Left renal cortex interstitium (tissue), 4 donors: ENCODE measurements around the gene TFG. TPM values are rescaled to one million over a fixed set of nuclear protein-coding genes. Genes with fewer than 3 reads are reported as not detected.
"Not testable (repeated sequence)": the region's sequence is repeated elsewhere in the genome, so short reads cannot be mapped to it uniquely, and the experiment has no call there.

Experiments used
- DNase-seq, 4 donors: peaks; one replicate each; pipeline ENCODE4 v3.0.0-alpha.2; 2013; ENCODE audit warnings: low read depth in 4 of 4, low spot score in 2 of 4, missing footprints in 1 of 4
- polyA plus RNA-seq, 4 donors: library from polyadenylated mRNA; unstranded; fragments of 120-200 nt; gene quantifications; one replicate each; pipeline ENCODE4 v1.2.1, GENCODE V29; 2013; ENCODE audit not compliant: insufficient read length in 4 of 4

The TFG gene
- 100 to 1,000 TPM; 135 to 141 (median 139) TPM for polyA plus RNA-seq

GRCh38 chr3:100708989-100709841 lies at the start of gene TFG:
Gene TFG, plus strand, starts transcription at chr3:100709494. Its CDS starts 4,192 bp downstream, at chr3:100713686.
- DNase-seq: peak; percentile 97 to 99 (median 98)

DNA sequence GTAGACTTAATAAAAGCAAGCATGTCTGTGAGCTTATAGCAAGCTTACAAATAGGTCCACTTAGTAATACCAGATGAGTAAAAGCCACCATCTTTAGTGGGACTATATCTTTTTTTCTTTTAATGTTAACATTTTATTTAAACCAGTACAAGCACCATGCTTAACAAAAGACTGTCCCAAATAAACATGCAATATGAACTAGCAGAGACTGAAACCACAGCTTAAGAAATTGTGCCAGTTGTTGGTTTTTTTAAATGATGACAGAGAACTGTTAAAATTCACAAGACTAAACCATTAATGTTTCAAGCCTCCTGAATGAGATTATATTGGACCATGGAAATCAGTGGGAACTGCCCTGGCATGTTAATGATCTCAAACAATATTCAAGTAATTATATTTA lies 48.0 kb upstream of the TFG start:
- DNase-seq: not testable (repeated sequence)

DNA sequence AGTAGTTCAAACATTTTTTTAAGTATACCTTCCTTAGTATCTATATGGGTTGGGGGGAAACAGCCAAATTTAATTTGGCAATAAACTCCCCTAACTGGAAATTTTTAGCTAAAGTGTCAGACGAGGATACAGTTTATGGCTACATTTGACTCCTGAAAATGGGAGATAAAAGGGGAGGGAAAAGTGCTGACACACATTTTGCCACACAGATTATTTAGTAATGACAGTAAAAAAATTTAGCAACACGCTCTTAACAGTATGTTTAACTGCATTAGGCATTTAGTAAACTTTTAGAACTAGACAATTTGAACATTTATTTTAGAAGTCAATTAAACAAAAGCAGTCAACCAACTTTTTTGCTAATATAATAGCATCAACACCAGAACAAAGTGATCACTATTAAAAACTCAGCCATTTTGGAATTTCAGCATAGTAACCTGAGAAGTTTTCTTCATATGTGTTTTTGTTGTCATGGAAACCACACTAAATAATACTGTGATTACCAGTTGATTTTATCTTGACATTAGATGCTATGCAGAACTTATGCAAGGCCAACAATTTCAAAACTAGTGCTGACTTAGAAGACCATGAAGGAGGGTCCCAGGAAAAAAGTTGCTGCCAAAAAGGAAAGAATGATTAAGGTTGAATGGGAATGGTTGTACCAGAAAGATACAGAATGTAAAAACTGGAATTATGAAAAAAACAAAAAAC lies 47.0 kb upstream of the TFG start:
- no peak for DNase-seq

GRCh38 chr3:100665230-100665629 lies 44.1 kb upstream of the TFG start:
- no peak for DNase-seq

DNA sequence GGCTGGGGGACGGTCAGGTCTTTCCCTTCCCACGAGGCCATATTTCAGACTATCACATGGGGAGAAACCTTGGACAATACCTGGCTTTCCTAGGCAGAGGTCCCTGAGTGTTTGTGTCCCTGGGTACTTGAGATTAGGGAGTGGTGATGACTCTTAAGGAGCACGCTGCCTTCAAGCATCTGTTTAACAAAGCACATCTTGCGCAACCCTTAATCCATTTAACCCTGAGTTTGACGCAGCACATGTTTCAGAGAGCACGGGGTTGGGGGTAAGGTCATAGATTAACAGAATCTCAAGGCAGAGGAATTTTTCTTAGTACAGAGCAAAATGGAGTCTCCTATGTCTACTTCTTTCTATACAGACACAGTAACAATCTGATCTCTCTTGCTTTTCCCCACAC lies 42.6 kb upstream of the TFG start:
- DNase-seq: not testable (repeated sequence)

- not testable (repeated sequence) for DNase-seq
Observed at GRCh38 chr3:100667316-100667715, 42.0 kb upstream of the TFG start.

GRCh38 chr3:100670995-100671394 lies 38.3 kb upstream of the TFG start:
- DNase-seq: not testable (repeated sequence)

DNA sequence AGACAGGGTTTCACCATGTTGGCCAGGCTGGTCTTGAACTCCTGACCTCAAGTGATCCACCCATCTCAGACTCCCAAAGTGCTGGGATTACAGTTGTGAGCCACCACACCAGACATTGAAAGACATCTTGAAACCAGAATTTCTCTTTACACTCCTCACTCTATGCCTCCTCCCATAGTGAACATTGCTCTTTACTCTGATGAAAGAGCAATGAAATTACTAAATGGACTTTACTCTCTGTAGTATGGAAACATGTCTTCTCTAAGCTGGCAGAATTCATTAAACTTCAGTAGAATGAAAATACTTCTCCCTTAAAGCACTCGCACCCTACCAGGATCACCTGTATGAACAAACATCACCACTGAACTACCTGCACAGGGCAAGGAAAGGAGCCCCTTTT lies 27.8 kb upstream of the TFG start:
- no peak for DNase-seq

GRCh38 chr3:100682056-100682853 lies 27.0 kb upstream of the TFG start:
- no peak for DNase-seq

GRCh38 chr3:100682854-100683760 lies 26.2 kb upstream of the TFG start:
- no peak for DNase-seq

GRCh38 chr3:100693225-100693624 lies 16.1 kb upstream of the TFG start:
- no peak for DNase-seq

DNA sequence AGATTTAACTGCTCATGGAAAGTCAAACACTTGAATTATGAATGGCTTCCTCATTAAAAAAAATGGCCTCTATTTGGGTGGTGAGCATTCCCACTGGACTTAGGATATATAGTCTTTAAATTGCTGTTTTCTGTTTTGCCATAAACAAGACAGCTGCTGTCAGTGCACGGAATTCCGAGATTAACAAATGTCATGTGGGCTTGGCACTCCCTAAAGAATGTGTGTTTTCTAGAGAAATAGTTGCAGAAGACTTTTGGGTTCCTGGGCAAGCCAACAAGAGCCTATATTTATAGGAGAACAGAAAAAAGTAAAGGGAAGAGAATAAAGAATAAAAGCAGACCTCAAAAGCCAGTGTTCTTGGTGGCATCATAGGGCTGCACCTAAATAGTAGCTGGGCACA lies 13.6 kb upstream of the TFG start:
- DNase-seq: no peak

DNA sequence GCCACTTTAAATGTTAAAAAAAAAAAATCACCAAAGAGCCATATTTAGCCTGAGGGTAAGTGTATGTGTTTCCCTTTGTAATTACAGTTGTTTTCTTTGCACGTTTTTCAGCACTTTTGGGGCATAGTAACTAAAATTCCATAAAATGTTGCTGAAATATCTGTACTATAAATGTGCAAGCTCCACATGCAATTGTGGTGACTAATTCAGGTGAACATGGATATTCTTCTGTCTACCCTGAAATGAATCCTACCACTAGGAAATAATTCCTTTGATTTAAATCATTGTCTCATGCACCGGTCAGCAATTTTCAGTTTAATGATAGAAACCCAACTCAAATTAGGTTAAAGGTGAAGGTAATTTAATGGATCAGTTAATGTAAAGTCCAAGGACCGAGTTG lies 13.1 kb upstream of the TFG start:
- DNase-seq: no peak

- no peak for DNase-seq
Observed at GRCh38 chr3:100697172-100697571, 12.1 kb upstream of the TFG start.

DNA sequence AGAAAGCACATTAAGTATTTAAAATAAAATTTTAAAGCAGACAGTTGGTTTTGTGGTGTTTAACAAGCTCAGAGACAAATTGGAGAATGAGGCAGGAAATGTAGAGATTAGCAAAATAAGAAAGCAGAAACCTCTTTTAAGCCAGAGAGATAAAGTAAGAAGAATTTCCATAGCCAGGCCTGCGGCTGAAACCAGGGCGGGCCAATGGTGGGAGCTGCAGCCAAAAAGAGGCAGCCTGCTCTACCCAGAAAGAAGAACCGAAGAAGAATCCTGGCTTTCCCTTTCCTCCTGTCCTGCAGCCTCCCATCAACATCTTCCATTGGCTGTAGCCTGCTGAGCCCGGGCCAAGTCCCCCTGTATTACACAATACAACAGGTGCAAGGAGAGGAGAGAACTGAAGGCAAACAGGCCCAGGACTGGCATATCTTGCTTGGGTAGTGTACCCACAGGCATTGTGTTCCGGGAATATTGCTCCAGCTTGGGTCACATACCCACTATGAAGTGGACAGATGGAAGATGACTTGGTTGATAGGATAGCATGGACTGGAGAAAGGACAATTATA lies 11.5 kb upstream of the TFG start:
- DNase-seq: no peak

- DNase-seq: no peak
Observed at GRCh38 chr3:100698736-100699135, 10.6 kb upstream of the TFG start.

DNA sequence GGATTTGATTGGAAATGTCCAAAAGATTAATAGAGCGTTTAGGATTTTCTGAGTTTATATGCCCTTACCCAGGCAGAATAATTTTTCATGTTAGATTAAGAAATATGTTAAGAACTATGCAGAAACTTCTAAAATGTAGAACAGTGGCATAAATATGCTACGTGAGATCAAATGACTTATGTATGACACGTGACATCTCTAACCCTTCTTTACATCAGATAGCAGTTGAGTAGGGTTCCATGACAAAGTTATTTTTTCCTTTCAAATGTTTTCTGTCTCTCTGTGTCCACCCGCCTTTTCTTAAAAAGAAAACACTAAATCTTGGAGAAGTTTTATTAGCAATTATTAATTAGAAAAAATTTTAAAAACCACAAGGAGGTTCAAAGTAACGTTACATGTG lies 8.6 kb upstream of the TFG start:
- DNase-seq: no peak

- DNase-seq: no peak
Observed at GRCh38 chr3:100702082-100702979, 7.0 kb upstream of the TFG start.

- DNase-seq: no peak
Observed at GRCh38 chr3:100702980-100703345, 6.3 kb upstream of the TFG start.
